Measurements from ENCODE around the gene PTBP3. TPM values are rescaled to one million over a fixed set of nuclear protein-coding genes. Genes with fewer than 3 reads are reported as not detected.

PTBP3 gene
- total RNA-seq, 1 donor from 2014 or later, result 94.0 TPM

DNA sequence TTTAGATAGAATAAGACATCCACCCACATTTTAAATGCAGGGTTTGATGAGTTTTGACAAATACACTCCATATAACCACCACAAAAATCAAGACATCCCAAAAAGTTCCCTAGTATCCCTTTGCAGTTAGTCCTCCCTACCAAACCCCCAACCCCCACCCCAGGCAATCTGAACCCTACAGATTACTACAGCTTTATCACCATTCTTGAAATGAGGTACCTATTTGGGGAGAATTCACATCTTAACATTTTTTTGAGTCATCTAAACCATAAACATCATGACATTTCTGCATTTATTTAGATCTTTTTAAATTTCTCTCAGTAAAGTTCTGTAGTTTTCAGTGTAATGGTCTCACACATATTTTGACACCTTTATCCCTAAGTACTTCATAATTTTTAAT, 53.9 kb downstream of the PTBP3 start:
- Mint-ChIP-seq H3K27me3 (ENCODE audit: unreplicated experiment) (peaks cover 3% of the 10 kb centered on the region), H3K27ac (ENCODE audit: unreplicated experiment) (no peak overlapping the region), H3K4me3 (ENCODE audit: unreplicated experiment) (no peak overlapping the region), H3K36me3 (ENCODE audit: low read depth, unreplicated experiment) (peaks cover 22% of the 10 kb centered on the region), H3K9me3 (ENCODE audit: unreplicated experiment) (no peaks in the 10 kb centered on the region), H3K4me1 (ENCODE audit: unreplicated experiment) (peaks cover 8% of the 10 kb centered on the region)
- no peak for DNase-seq (ENCODE audit: low spot score)
- TF ChIP-seq, protein P1, sequence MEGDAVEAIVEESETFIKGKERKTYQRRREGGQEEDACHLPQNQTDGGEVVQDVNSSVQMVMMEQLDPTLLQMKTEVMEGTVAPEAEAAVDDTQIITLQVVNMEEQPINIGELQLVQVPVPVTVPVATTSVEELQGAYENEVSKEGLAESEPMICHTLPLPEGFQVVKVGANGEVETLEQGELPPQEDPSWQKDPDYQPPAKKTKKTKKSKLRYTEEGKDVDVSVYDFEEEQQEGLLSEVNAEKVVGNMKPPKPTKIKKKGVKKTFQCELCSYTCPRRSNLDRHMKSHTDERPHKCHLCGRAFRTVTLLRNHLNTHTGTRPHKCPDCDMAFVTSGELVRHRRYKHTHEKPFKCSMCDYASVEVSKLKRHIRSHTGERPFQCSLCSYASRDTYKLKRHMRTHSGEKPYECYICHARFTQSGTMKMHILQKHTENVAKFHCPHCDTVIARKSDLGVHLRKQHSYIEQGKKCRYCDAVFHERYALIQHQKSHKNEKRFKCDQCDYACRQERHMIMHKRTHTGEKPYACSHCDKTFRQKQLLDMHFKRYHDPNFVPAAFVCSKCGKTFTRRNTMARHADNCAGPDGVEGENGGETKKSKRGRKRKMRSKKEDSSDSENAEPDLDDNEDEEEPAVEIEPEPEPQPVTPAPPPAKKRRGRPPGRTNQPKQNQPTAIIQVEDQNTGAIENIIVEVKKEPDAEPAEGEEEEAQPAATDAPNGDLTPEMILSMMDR (IDR thresholded peaks at IDR 0.05; ENCODE audit: unreplicated experiment), result no peak

DNA sequence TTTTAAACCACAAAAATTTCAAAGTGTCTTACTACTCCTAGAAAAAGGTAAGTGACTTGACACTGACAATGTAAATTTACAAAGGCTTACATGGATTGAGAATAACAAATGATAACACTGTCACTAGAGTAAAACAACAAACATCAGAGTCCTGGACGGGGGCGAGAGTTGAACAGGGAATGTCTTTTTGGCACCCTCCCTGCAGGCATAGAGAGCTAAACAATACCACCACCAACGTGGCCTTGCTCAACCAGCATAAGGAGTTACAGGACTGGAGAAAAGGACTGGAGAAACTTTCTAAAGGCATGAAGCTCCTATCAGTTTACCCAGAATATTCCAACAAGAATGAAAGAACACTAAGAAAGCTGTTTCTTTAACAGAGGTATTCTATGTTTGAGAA, 55.3 kb downstream of the PTBP3 start:
- no peak for DNase-seq (ENCODE audit: low spot score)
- TF ChIP-seq, protein P1 (IDR thresholded peaks at IDR 0.05; ENCODE audit: unreplicated experiment), result no peak
- H3K36me3 Mint-ChIP-seq (ENCODE audit: low read depth, unreplicated experiment), result peaks cover 9% of the 10 kb centered on the region
- no peaks in the 10 kb centered on the region for H3K9me3 Mint-ChIP-seq (ENCODE audit: unreplicated experiment)
- peaks cover 8% of the 10 kb centered on the region for H3K4me1 Mint-ChIP-seq (ENCODE audit: unreplicated experiment)
- H3K27ac Mint-ChIP-seq (ENCODE audit: unreplicated experiment), result no peak overlapping the region
- H3K27me3 Mint-ChIP-seq (ENCODE audit: unreplicated experiment), result peaks cover 3% of the 10 kb centered on the region
- no peak overlapping the region for H3K4me3 Mint-ChIP-seq (ENCODE audit: unreplicated experiment)

DNA sequence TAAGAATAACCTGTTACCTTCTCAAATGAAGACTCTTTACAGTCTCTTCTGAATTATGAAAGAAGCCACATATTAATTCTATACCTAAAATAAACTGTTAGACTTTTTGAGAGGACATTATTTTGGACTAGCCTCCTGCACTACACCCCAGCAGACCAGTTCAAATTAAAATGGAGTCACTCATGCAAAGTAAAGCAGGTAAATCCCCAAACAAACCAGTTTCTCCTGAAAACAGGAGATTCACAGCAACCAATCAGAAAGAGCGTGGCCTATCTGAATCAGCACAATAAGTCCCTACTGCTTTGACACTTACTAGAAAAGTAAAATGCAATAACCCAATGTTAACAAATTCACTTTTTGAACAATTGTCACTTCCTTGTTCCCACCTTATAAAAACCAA, 58.8 kb downstream of the PTBP3 start:
- H3K4me1 Mint-ChIP-seq (ENCODE audit: unreplicated experiment), result peaks cover 8% of the 10 kb centered on the region
- H3K36me3 Mint-ChIP-seq (ENCODE audit: low read depth, unreplicated experiment), result peaks cover 7% of the 10 kb centered on the region
- no peaks in the 10 kb centered on the region for H3K9me3 Mint-ChIP-seq (ENCODE audit: unreplicated experiment)
- H3K27ac Mint-ChIP-seq (ENCODE audit: unreplicated experiment), result no peak overlapping the region
- H3K4me3 Mint-ChIP-seq (ENCODE audit: unreplicated experiment), result no peak overlapping the region
- DNase-seq (ENCODE audit: low spot score), result no peak
- TF ChIP-seq, protein P1 (IDR thresholded peaks at IDR 0.05; ENCODE audit: unreplicated experiment), result no peak
- H3K27me3 Mint-ChIP-seq (ENCODE audit: unreplicated experiment), result peaks cover 3% of the 10 kb centered on the region

DNA sequence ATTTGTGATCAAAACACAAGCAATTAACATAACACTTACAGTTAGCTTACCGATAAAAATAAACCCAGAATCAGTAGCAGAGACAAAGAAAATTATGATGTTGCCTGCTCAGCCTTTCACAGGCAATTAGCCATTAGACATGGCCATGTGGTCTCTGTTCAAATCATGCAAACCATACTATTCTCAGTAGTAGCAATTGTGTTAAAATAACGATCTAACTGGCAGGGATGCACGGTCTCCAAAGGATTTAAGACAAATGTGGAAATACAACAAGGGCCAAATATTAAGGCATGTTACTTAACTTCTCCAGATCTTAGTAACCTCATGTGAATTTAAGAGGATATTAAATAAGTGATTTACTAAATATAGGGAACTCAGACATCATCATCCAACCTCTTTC, 59.5 kb downstream of the PTBP3 start:
- no peak for DNase-seq (ENCODE audit: low spot score)
- Mint-ChIP-seq H3K4me1 (ENCODE audit: unreplicated experiment) (peaks cover 8% of the 10 kb centered on the region), H3K4me3 (ENCODE audit: unreplicated experiment) (no peak overlapping the region), H3K36me3 (ENCODE audit: low read depth, unreplicated experiment) (peaks cover 7% of the 10 kb centered on the region), H3K9me3 (ENCODE audit: unreplicated experiment) (no peaks in the 10 kb centered on the region), H3K27ac (ENCODE audit: unreplicated experiment) (no peak overlapping the region), H3K27me3 (ENCODE audit: unreplicated experiment) (peaks cover 3% of the 10 kb centered on the region)
- TF ChIP-seq, protein P1 (IDR thresholded peaks at IDR 0.05; ENCODE audit: unreplicated experiment), result no peak

DNA sequence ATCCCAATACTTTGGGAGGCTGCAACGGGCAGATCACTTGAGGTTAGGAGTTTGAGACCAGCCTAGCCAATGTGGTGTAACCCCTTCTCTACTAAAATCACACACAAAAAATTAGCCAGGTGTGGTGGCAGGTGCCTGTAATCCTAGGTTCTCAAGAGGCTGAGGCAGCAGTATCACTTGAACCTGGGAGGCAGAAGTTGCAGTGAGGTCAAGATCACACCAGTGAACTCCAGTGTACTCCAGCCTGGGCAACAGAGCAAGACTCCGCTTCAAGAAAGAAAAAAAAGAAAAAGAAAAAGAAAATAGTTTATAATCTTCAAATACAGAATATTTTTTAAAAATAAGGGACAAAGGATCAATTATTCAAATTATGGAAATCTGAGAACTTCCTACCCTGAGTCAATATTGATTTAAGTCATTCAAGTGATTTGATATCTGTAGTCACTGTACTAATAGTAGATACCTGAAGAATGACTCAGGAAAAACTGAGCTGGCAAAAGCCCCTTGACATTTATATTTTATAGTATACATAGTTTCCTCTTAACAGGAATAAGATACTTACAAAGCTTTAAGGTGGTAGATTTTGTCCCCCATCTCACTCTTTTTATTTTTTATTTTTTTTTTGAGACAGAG, 61.8 kb downstream of the PTBP3 start:
- Mint-ChIP-seq H3K4me3 (ENCODE audit: unreplicated experiment) (no peak overlapping the region), H3K4me1 (ENCODE audit: unreplicated experiment) (peaks cover 6% of the 10 kb centered on the region), H3K27ac (ENCODE audit: unreplicated experiment) (no peak overlapping the region), H3K36me3 (ENCODE audit: low read depth, unreplicated experiment) (peaks cover 7% of the 10 kb centered on the region), H3K27me3 (ENCODE audit: unreplicated experiment) (no peaks in the 10 kb centered on the region), H3K9me3 (ENCODE audit: unreplicated experiment) (no peaks in the 10 kb centered on the region)
- DNase-seq (ENCODE audit: low spot score), result no peak
- TF ChIP-seq, protein P1 (IDR thresholded peaks at IDR 0.05; ENCODE audit: unreplicated experiment), result no peak

Data from endothelial cell (in vitro differentiated cells).